Cardiac fibroblast (primary cell): ENCODE measurements around the gene PLD6.

ENCODE experiments used
- DNase-seq, 2 donors: peaks; one replicate each; pipeline versions ENCODE4 v3.0.0 to v3.0.0-alpha.2; 2010; ENCODE audit warnings: low read depth in 2 of 2
- H3K4me3 ChIP-seq, 2 donors: replicated peaks in 1 of 2; 1 replicate in 1 of 2; 2 replicates in 1 of 2; pipeline ENCODE4 v1.5.1; 2011; ENCODE audit warnings: low read depth in 2 of 2, low read length in 2 of 2, mild to moderate bottlenecking in 2 of 2, moderate library complexity in 1 of 2
- TF ChIP-seq, protein P1 (sequence below): IDR thresholded peaks from one replicate; pipeline ENCODE4 v1.5.1; 2011; ENCODE audit warnings: low read depth, mild to moderate bottlenecking, low read length, inconsistent platforms

PLD6 gene

DNA sequence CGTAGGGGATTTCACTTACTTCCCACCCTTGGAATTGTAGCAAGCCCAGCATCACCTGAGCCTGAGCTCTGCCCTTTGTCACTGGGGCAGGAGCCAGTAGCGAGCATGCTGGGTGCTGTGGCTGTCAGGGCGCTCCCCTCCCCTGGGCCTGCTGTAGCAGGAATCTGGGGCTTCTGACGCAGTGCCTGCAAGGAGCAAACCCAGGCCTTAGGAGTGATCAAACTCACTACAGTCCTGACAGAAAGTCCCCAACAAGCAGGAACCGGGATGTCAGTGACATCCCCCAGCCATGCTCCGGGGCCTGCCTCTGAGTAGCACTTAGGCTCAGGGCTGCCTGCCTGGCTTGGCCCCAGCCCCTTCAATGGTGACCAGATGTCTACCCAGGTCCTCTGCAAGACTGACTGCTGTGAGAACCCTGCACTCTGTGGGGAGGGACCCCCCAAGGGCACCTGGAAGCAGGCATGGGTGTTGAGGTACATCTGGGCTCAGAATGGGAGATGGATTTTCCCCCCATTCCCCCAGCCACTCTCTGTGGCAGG lies 23.5 kb downstream of the PLD6 start:
- TF ChIP-seq, protein P1, sequence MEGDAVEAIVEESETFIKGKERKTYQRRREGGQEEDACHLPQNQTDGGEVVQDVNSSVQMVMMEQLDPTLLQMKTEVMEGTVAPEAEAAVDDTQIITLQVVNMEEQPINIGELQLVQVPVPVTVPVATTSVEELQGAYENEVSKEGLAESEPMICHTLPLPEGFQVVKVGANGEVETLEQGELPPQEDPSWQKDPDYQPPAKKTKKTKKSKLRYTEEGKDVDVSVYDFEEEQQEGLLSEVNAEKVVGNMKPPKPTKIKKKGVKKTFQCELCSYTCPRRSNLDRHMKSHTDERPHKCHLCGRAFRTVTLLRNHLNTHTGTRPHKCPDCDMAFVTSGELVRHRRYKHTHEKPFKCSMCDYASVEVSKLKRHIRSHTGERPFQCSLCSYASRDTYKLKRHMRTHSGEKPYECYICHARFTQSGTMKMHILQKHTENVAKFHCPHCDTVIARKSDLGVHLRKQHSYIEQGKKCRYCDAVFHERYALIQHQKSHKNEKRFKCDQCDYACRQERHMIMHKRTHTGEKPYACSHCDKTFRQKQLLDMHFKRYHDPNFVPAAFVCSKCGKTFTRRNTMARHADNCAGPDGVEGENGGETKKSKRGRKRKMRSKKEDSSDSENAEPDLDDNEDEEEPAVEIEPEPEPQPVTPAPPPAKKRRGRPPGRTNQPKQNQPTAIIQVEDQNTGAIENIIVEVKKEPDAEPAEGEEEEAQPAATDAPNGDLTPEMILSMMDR = no peak
- no peak for DNase-seq
- H3K4me3 ChIP-seq = no peak overlapping the region

DNA sequence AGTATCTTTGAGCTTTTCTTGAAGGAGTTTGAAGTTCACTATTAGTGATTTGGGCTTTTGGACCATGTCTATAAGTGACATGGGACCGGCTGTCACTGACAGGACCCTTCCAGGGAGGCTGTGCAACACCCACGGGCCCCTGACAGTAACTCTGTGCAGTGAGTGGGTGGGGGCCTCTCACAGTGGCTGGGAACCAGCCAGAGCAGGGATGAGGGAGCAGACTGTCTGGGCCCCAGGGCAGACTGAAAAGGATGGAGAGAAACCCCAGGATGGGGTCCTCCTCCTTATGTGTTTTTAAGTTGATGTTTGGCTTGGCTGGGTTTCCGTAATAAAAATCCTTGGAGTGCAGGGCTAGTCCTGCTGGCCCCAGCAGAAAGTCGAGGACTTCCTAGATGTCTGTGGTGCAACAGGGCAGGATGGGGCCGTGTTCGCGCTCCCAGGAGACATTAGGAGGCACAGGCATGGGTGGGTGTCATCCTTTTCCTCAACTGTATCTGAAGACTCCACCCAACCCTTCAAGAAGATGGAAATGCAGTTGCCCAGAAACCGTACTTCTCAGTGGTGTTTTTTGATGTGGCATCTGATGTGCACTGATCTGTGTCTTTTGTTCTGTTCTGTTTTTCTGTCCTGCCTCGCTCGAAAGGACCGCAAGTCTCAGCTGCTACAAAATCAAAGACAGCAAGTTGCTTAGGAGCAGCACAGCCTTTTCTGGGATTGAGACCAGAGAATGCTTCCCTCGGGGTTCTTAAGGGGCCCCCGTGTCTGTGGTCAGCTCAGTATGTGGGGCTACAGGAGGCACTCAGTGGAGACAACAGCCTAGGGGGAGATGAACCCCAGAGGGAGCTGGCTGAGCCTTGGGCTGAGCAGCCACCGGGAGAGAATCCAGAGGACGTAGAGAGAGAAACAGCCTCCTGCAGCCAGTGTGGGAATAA lies 24.2 kb downstream of the PLD6 start:
- no peak for DNase-seq
- H3K4me3 ChIP-seq = no peak overlapping the region
- TF ChIP-seq, protein P1 = no peak

DNA sequence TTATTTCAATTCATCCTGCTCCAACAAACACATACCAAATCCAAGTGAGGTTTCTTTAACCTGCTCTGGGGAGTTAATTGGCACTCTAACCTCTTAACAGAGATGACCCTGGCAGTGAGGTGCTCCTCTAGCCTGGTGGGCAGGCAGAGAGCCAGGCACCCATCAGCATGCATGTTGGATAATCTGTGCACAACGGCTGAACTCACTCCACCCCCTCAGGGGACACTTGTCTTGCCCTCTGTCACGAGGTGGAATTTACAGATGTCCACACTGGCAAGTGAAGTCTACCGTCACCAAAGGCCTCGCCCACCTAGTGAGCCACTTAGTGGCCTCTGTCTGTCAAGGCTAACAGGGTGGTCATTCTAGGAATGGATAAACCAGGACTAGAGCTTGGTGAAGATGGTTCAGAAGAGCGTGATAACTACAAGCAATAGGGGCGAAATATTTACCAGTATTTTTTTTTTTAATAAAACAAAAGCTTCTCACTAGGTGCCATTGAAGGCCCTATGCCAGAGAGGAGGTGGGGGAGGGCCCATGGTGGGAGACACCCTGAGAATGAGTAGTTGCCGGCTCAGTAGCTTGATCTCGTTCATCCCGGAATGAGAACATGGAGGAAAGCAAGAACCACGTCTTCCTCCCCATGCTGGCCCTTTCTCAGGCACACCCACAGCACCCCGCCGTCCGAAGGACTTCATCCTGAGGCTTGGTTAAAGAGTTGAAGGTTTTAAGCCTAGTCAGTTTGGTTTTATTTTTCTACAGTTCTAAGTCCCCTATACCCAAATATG lies 25.2 kb downstream of the PLD6 start:
- TF ChIP-seq, protein P1 = no peak
- H3K4me3 ChIP-seq = no peak overlapping the region
- DNase-seq = no peak

DNA sequence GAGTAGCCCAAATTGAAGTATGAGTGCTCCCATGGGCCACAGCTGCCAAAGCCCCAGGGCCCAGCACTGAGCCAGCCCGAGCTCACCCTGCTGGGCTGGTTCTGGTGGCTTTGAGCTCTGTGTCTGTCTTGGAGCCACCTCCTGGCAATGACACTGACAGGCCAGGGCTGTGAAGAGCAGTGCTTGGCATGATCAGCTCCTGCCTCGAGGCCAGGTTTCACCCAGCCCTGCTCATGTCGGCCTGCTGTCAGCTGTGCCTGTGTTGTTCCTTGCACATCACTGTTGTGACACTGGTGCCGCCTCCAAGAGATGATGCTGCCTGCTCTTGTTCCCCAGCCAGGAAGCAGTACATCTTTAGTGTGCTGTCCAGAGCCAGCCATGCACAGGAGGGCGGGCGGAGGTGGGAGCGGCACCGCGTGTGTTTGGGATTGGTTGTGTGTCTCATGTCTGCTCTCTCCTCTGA lies 26.0 kb downstream of the PLD6 start:
- no peak overlapping the region for H3K4me3 ChIP-seq
- DNase-seq = no peak
- TF ChIP-seq, protein P1 = no peak

DNA sequence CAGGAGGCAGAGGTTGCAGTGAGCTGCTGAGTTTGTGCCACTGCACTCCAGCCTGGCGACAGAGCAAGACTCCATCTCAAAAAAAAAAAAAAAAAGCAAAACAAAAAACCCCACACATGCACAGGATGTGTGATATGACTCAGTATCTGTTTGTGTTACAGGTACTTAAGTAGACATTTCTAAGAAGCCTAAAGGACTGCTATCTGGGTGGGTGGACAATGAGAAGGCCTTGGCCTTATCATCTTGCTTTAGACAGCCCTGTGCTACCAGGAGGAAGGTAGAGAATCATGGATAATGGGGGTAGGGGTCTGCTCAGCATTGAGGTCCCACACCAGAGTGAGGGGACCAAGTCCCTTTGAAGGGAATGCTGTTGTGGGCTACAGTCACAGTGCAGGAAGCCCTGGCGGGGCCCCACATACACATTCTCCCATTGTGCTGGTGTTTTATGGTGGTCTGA lies 26.7 kb downstream of the PLD6 start:
- no peak for DNase-seq
- TF ChIP-seq, protein P1 = no peak
- no peak overlapping the region for H3K4me3 ChIP-seq

DNA sequence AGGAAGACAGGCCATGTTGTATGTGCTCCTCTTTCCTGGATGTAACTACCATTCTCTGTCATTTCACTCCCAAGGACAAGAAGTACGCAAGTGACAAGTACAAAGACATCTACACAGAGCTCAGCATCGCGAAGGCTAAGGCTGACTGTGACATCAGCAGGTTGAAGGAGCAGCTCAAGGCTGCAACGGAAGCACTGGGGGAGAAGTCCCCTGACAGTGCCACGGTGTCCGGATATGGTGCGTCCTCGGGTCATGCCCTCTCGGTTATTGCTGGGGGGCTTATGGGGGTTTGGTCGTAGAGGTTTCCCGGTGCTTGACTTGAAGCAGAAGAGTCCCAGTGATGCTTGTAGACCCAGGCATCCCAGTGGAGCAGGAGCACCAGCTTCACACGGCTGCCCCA lies 29.0 kb downstream of the PLD6 start:
- no peak for DNase-seq
- no peak overlapping the region for H3K4me3 ChIP-seq
- TF ChIP-seq, protein P1 = no peak
